Smooth muscle cell (in vitro differentiated cells): Measurements from ENCODE around the gene TNPO3. TPM values are rescaled to one million over a fixed set of nuclear protein-coding genes. Genes with fewer than 3 reads are reported as not detected.

Experiments
- DNase-seq: peaks from one replicate; lab custom pipeline; 2025; ENCODE audit not compliant: unreplicated experiment; lab: John Stamatoyannopoulos, UW
- H2AFZ ChIP-seq: fragments of 200-600 bp; sonication (generic); 2 replicates; pipeline ENCODE4 v1.6.0; 2016; ENCODE audit warnings: antibody characterized with exemption, low read depth, mild to moderate bottlenecking
- H3F3A ChIP-seq: fragments of 200-600 bp; sonication (generic); 2 replicates; pipeline ENCODE4 v1.6.0; 2017; ENCODE audit warnings: antibody characterized with exemption, low read depth
- H3K27ac ChIP-seq: fragments of 200-600 bp; sonication (generic); 2 replicates; pipeline ENCODE4 v1.5.1; 2016; ENCODE audit warnings: low read depth, mild to moderate bottlenecking
- H3K27me3 ChIP-seq: fragments of 200-600 bp; sonication (generic); 2 replicates; pipeline ENCODE4 v1.6.1; 2016; ENCODE audit warnings: low read depth, mild to moderate bottlenecking
- H3K36me3 ChIP-seq: fragments of 200-600 bp; sonication (generic); 2 replicates; pipeline ENCODE4 v1.5.1; 2016; ENCODE audit warnings: low read depth
- H3K4me1 ChIP-seq: fragments of 200-600 bp; sonication (generic); 2 replicates; pipeline ENCODE4 v1.5.1; 2016; ENCODE audit warnings: low read depth
- H3K4me2 ChIP-seq: fragments of 200-600 bp; sonication (generic); 2 replicates; pipeline ENCODE4 v1.6.0; 2016; ENCODE audit warnings: mild to moderate bottlenecking
- H3K4me3 ChIP-seq: fragments of 200-600 bp; sonication (generic); 2 replicates; pipeline ENCODE4 v1.5.1; 2016; ENCODE audit warnings: mild to moderate bottlenecking
- H3K79me2 ChIP-seq: fragments of 200-600 bp; sonication (generic); 2 replicates; pipeline ENCODE4 v1.6.0; 2016; ENCODE audit warnings: low read depth, mild to moderate bottlenecking
- H3K9ac ChIP-seq: fragments of 200-600 bp; sonication (generic); 2 replicates; pipeline ENCODE4 v1.6.0; 2016; ENCODE audit warnings: low read depth
- H3K9me3 ChIP-seq: fragments of 200-600 bp; sonication (generic); replicated peaks from 2 replicates; pipeline ENCODE4 v1.5.1; 2016; ENCODE audit warnings: low read depth
- H4K20me1 ChIP-seq: fragments of 200-600 bp; sonication (generic); 2 replicates; pipeline ENCODE4 v1.6.0; 2016; ENCODE audit warnings: low read depth
- CTCF ChIP-seq: fragments of 200-600 bp; sonication (generic); IDR thresholded peaks from 2 replicates; pipeline ENCODE4 v1.5.1; 2017; ENCODE audit warnings: borderline replicate concordance, mild to moderate bottlenecking, antibody characterized with exemption; ENCODE audit not compliant: insufficient read depth, poor library complexity, severe bottlenecking
- WGBS: methylation state at CpG from one replicate; pipeline ENCODE4 v1.1.7; 2016; ENCODE audit warnings: low lambda C conversion rate; 5-methylcytosine and 5-hydroxymethylcytosine counted together
- polyA plus RNA-seq: library from polyadenylated mRNA; unstranded; fragments of >200 nt; fragmentation: Nextera tagmentation; extraction: Ambion mirVana; gene quantifications from 2 replicates; pipeline ENCODE4 v1.2.1, GENCODE V29; 2016
- total RNA-seq: library from RNA; depleted of rRNA; stranded (reverse); fragments of >200 nt; gene quantifications from 2 replicates; pipeline ENCODE4 v1.2.3, GENCODE V29; 2014

TNPO3 gene
- total and polyA plus RNA-seq, 2 experiments from 2014 or later, result 28.4 to 41.3 TPM

DNA sequence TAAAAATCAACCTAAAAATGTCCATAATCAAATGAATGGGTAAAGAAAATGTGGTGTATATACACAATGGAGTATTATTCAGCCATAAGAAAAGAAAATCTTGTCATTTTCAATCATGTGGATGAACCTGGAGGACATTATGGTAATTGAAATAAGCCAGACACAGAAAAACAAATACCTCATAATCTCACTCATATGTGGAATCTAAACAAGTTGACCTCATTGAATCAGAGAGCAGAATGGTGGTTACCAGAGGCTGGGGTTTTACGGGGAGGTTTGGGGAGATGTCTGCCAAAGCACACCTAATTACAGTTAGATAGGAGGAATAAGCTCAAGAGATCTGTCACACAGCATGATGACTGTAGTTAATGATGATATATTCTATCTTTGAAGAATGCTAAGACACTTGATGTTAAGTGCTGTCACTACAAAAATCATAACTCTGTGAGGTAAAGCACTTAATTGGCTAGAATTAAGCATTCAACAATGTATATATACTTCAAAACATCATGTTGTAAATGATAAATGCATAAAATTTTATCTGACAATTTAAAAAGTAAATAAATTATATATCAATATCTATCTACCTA lies 39.1 kb upstream of the TNPO3 start:
- Histone ChIP-seq H3K79me2 (no peaks in the 10 kb centered on the region), H3K27me3 (no peaks in the 10 kb centered on the region), H3K4me2 (no peak overlapping the region), H2AFZ (no peak overlapping the region), H3K9me3 (no peaks in the 10 kb centered on the region), H3K9ac (no peak overlapping the region), H3F3A (no peaks in the 10 kb centered on the region), H3K4me3 (no peak overlapping the region), H3K4me1 (no peaks in the 10 kb centered on the region), H3K27ac (no peak overlapping the region), H4K20me1 (no peaks in the 10 kb centered on the region), H3K36me3 (no peaks in the 10 kb centered on the region)
- DNase-seq, result no peak
- no peak for TF ChIP-seq CTCF
- WGBS, result 48% methylated on average over 1 of the region's 1 CpG

GRCh38 chr7:129091484-129092002 lies 36.6 kb upstream of the TNPO3 start:
- Histone ChIP-seq H3K4me1 (no peaks in the 10 kb centered on the region), H3K36me3 (no peaks in the 10 kb centered on the region), H3K79me2 (no peaks in the 10 kb centered on the region), H4K20me1 (no peaks in the 10 kb centered on the region), H3K9ac (no peak overlapping the region), H3K27me3 (no peaks in the 10 kb centered on the region), H3K9me3 (no peaks in the 10 kb centered on the region), H3K4me3 (no peak overlapping the region), H3K27ac (no peak overlapping the region), H3F3A (no peaks in the 10 kb centered on the region), H2AFZ (no peak overlapping the region), H3K4me2 (no peak overlapping the region)
- WGBS, result 10% methylated on average over 11 of the region's 11 CpGs
- DNase-seq, result peak; percentile 64
- TF ChIP-seq CTCF, result peak; percentile 96

DNA sequence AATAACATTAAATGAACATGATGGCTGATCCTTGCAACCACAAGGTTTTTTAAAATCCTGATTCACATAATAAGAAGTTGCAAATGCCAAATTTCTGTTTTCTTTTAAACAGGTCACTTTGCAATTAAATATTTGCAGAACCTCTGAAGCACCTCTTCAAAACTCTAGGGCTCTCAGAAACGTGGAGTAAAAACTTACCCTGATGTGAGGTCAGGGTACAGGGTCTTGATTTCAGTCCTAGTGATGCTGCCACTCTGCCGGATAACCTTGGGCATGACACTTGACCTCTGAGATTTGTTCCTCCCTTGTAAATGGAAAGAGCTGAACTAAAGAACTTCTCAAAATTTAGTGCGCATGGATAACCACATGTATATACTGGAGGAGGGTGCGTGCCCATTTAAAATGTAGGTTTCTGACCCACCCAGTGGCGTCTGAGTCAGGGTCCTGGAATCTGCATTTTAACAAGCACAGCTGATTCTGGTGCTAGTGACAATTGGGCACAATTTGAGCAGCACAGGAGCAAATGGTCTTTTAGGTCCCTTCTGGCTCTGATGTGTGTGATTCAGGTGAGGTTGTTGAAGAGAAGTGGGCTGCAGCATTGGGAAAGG lies 35.5 kb upstream of the TNPO3 start:
- no peak for DNase-seq
- no peak overlapping the region for H2AFZ ChIP-seq
- H3K27me3 ChIP-seq, result no peaks in the 10 kb centered on the region
- H3K27ac ChIP-seq, result no peak overlapping the region
- WGBS, result 66% methylated on average over 5 of the region's 5 CpGs
- H3K4me2 ChIP-seq, result no peak overlapping the region
- no peak for TF ChIP-seq CTCF
- H3K4me3 ChIP-seq, result no peak overlapping the region
- no peaks in the 10 kb centered on the region for H3K36me3 ChIP-seq
- no peaks in the 10 kb centered on the region for H3K79me2 ChIP-seq
- H4K20me1 ChIP-seq, result no peaks in the 10 kb centered on the region
- H3K9ac ChIP-seq, result no peak overlapping the region
- H3F3A ChIP-seq, result no peaks in the 10 kb centered on the region
- no peaks in the 10 kb centered on the region for H3K9me3 ChIP-seq
- H3K4me1 ChIP-seq, result no peaks in the 10 kb centered on the region
